Measurements from ENCODE around the gene RCAN2. TPM values are rescaled to one million over a fixed set of nuclear protein-coding genes. Genes with fewer than 3 reads are reported as not detected.

RCAN2 gene
- total RNA-seq, 4 donors from 2014 or later, result 46.9 to 289 (median 171) TPM

DNA sequence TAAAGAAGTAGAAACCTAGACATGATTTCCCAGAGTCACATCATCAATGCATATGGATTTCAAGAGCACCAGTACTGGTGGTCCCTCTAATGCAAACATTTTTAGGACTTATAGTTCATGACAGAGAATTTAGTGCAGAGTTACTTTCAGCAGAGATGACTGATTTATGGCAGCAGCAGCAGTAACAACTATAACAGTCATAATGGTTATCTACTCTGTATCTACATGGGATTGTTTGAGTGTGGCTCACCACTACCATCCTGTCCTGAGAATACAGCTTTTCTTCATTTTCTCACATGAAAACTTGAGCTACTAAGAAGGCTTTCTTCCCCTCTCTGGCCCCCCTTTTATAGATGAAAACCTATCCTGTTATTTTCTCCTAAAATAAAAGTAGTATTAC lies 192.0 kb downstream of the RCAN2 start:
- no peaks in the 10 kb centered on the region for H3K9me3 ChIP-seq
- TF ChIP-seq POLR2A (IDR thresholded peaks at IDR 0.05) (no peak), POLR2AphosphoS5 (IDR thresholded peaks at IDR 0.05) (no peak), CTCF (IDR thresholded peaks at IDR 0.05) (no peak), EP300 (IDR thresholded peaks at IDR 0.05) (no peak)
- no peak overlapping the region for H3K4me3 ChIP-seq
- no peak for ATAC-seq
- H3K27me3 ChIP-seq, result no peaks in the 10 kb centered on the region
- no peak overlapping the region for H3K27ac ChIP-seq
- no peaks in the 10 kb centered on the region for H3K36me3 ChIP-seq
- H3K4me1 ChIP-seq, result peaks cover 0 to 8% (median 0%) of the 10 kb centered on the region in 3 donors

GRCh38 chr6:46296586-46296985 lies 194.7 kb downstream of the RCAN2 start:
- no peak overlapping the region for H3K27ac ChIP-seq
- ATAC-seq, result no peak
- H3K27me3 ChIP-seq, result no peaks in the 10 kb centered on the region
- no peaks in the 10 kb centered on the region for H3K36me3 ChIP-seq
- no peak overlapping the region for H3K4me3 ChIP-seq
- H3K9me3 ChIP-seq, result no peaks in the 10 kb centered on the region
- WGBS, 2 donors (ENCODE audit: low coverage in 1 of 2), result 0 to 20% methylated on average over 1 of the region's 1 CpG
- H3K4me1 ChIP-seq, result peaks cover 0 to 19% (median 0%) of the 10 kb centered on the region in 3 donors
- TF ChIP-seq POLR2A (IDR thresholded peaks at IDR 0.05), result no peak
- no peak for TF ChIP-seq POLR2AphosphoS5 (IDR thresholded peaks at IDR 0.05)
- TF ChIP-seq CTCF (IDR thresholded peaks at IDR 0.05), result no peak
- no peak for TF ChIP-seq EP300 (IDR thresholded peaks at IDR 0.05)

DNA sequence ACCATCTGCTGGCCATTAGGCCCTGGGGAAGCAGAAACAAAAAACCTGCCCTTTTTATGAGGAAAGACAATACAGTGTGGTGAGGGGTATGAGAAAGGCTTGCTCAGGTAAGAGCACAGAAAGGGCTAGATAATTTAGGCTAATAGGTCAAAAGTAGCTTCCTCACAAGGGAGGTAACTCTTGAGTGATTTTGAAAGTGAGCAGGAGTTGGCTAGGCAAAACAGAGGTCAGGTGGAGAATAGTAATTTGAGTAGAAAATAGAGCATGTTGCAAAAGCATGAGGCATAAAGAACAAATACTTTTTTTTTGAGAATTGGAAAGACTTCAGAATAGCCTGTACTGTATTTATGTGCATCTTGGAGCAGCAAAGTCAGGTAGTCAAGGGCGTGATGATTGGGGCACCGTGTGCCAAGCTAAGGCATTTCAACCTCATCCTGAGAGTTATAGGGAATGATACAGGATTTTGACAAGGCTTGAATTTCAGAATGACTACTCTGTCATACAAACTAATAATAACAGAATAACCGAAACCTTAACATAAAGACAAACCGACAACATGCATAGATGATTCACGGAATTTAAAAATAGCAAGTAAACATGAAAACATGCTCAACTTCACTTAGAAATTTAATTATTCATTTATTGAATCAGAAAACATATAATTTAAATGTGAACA lies 197.5 kb downstream of the RCAN2 start:
- TF ChIP-seq POLR2AphosphoS5 (IDR thresholded peaks at IDR 0.05) (no peak), EP300 (IDR thresholded peaks at IDR 0.05) (no peak), CTCF (IDR thresholded peaks at IDR 0.05) (no peak), POLR2A (IDR thresholded peaks at IDR 0.05) (no peak)
- peaks cover 5 to 45% (median 6%) of the 10 kb centered on the region in 3 donors for H3K4me1 ChIP-seq

GRCh38 chr6:46291880-46292279 lies 199.4 kb downstream of the RCAN2 start:
- TF ChIP-seq EP300 (IDR thresholded peaks at IDR 0.05) (no peak), POLR2A (IDR thresholded peaks at IDR 0.05) (no peak), POLR2AphosphoS5 (IDR thresholded peaks at IDR 0.05) (no peak), CTCF (IDR thresholded peaks at IDR 0.05) (no peak)
- 68 to 82% methylated on average over 2 of the region's 2 CpGs for WGBS, 2 donors (ENCODE audit: low coverage in 1 of 2)
- peaks cover 5 to 49% (median 6%) of the 10 kb centered on the region in 3 donors for H3K4me1 ChIP-seq

More for the DNA sequence above, 197.5 kb downstream of the RCAN2 start:
- ATAC-seq, result no peak
- Histone ChIP-seq H3K9me3 (no peaks in the 10 kb centered on the region), H3K36me3 (no peaks in the 10 kb centered on the region), H3K27ac (no peak overlapping the region), H3K4me3 (no peak overlapping the region), H3K27me3 (no peaks in the 10 kb centered on the region)
- 83 to 95% methylated on average over 5 of the region's 5 CpGs for WGBS, 2 donors (ENCODE audit: low coverage in 1 of 2)

GRCh38 chr6:46291275-46291633 lies 200.0 kb downstream of the RCAN2 start:
- TF ChIP-seq POLR2AphosphoS5 (IDR thresholded peaks at IDR 0.05) (no peak), EP300 (IDR thresholded peaks at IDR 0.05) (no peak), CTCF (IDR thresholded peaks at IDR 0.05) (no peak), POLR2A (IDR thresholded peaks at IDR 0.05) (no peak)
- peaks cover 5 to 47% (median 6%) of the 10 kb centered on the region in 3 donors for H3K4me1 ChIP-seq
- no peak overlapping the region for H3K4me3 ChIP-seq
- 6 to 26% methylated on average over 2 of the region's 2 CpGs for WGBS, 2 donors (ENCODE audit: low coverage in 1 of 2)
- no peaks in the 10 kb centered on the region for H3K27me3 ChIP-seq
- no peak overlapping the region for H3K27ac ChIP-seq
- no peaks in the 10 kb centered on the region for H3K36me3 ChIP-seq
- no peak for ATAC-seq
- no peaks in the 10 kb centered on the region for H3K9me3 ChIP-seq

More at GRCh38 chr6:46291880-46292279, 199.4 kb downstream of the RCAN2 start:
- H3K36me3 ChIP-seq, result no peaks in the 10 kb centered on the region
- H3K27me3 ChIP-seq, result no peaks in the 10 kb centered on the region
- ATAC-seq, result no peak
- H3K27ac ChIP-seq, result no peak overlapping the region
- H3K4me3 ChIP-seq, result no peak overlapping the region
- no peaks in the 10 kb centered on the region for H3K9me3 ChIP-seq

Measured in gastroesophageal sphincter (tissue), 4 donors.